ENCODE results near the gene CCDC69.

DNA sequence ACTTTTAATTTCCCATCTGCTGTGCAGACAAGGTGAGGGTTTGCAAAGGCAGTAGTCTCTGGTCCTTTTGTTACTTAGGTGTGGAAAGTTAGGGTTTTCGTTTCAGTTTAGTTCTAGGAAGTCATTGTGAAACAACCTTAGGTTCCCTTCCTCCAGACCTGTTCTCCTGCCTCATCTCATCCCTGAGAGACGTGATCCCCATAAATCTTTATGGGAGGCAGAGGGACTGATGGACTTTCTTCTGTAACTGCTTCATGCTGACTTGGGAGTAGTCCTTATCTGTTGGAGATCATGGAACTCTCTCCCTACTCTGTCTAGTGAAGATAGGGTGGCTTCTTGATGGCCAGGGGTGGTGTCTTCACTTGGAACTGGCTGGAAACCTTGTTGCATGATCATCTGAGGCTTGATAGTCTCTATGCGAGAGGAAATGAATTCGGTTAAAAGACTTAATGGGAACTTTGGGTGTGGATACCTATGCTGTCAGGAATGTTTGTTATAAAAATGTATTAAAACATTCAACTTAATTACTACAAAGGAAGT lies 21.9 kb upstream of the CCDC69 start:
- TF ChIP-seq, protein P1, sequence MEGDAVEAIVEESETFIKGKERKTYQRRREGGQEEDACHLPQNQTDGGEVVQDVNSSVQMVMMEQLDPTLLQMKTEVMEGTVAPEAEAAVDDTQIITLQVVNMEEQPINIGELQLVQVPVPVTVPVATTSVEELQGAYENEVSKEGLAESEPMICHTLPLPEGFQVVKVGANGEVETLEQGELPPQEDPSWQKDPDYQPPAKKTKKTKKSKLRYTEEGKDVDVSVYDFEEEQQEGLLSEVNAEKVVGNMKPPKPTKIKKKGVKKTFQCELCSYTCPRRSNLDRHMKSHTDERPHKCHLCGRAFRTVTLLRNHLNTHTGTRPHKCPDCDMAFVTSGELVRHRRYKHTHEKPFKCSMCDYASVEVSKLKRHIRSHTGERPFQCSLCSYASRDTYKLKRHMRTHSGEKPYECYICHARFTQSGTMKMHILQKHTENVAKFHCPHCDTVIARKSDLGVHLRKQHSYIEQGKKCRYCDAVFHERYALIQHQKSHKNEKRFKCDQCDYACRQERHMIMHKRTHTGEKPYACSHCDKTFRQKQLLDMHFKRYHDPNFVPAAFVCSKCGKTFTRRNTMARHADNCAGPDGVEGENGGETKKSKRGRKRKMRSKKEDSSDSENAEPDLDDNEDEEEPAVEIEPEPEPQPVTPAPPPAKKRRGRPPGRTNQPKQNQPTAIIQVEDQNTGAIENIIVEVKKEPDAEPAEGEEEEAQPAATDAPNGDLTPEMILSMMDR (conservative IDR thresholded peaks at IDR 0.05; ENCODE audit: low read length), result no peak
- no peak for TF ChIP-seq EZH2phosphoT487 (IDR thresholded peaks at IDR 0.05; ENCODE audit: borderline replicate concordance, low read depth, low read length)

All from OCI-LY7 (cell line).